ENCODE data around the gene NCMAP.

- TF ChIP-seq GATA3 (IDR thresholded peaks at IDR 0.05; ENCODE audit: low read depth, low read length) (no peak), GATA2 (IDR thresholded peaks at IDR 0.05; ENCODE audit: low read depth, low read length) (no peak)
Measured at GRCh38 chr1:24562625-24563024, 6.7 kb downstream of the NCMAP start.

All from SH-SY5Y (cell line).